SU-DHL-6 (cell line): Measurements from ENCODE around the gene NEB.

ENCODE experiments used
- EZH2phosphoT487 ChIP-seq: fragments of 200-600 bp; sonication (generic), shearing (Covaris generic); conservative IDR thresholded peaks from 2 replicates; pipeline ENCODE4 v1.6.1; 2018; ENCODE audit warnings: mild to moderate bottlenecking, antibody characterized with exemption, low read length, moderate library complexity, mixed read lengths
- TF ChIP-seq, protein P1 (sequence below): fragments of 200-600 bp; sonication (generic); IDR thresholded peaks from one replicate; pipeline ENCODE4 v1.5.1; 2017; ENCODE audit warnings: antibody characterized with exemption, mild to moderate bottlenecking, low read length, moderate library complexity; ENCODE audit not compliant: insufficient read depth, poor library complexity, severe bottlenecking

DNA sequence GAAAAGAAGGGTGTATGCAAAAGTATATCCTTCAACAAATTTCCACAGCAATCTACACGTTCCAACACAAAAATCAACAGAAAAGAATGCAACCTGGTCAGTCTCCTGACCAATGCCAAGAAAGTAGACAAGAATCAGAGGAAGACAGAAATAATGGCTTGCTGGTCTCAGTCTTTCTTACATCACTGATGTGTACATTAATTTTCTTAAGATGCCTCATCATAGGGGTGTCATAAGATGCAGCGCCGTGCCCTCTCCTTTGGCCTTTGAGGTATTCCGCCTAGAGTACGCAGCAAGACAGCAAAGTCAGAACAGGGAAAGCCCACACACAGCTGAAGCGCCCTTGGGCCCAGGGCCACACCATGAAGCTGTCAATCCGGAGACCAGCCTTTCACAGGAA lies 211.7 kb downstream of the NEB start:
- TF ChIP-seq, protein P1, sequence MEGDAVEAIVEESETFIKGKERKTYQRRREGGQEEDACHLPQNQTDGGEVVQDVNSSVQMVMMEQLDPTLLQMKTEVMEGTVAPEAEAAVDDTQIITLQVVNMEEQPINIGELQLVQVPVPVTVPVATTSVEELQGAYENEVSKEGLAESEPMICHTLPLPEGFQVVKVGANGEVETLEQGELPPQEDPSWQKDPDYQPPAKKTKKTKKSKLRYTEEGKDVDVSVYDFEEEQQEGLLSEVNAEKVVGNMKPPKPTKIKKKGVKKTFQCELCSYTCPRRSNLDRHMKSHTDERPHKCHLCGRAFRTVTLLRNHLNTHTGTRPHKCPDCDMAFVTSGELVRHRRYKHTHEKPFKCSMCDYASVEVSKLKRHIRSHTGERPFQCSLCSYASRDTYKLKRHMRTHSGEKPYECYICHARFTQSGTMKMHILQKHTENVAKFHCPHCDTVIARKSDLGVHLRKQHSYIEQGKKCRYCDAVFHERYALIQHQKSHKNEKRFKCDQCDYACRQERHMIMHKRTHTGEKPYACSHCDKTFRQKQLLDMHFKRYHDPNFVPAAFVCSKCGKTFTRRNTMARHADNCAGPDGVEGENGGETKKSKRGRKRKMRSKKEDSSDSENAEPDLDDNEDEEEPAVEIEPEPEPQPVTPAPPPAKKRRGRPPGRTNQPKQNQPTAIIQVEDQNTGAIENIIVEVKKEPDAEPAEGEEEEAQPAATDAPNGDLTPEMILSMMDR = no peak
- TF ChIP-seq EZH2phosphoT487 = no peak
